Ishikawa (cell line): ENCODE measurements around the gene SPDL1.

Source experiments
- CEBPB ChIP-seq: IDR thresholded peaks from 2 replicates; pipeline ENCODE4 v1.6.1; 2012
- EGR1 ChIP-seq: IDR thresholded peaks from 2 replicates; pipeline ENCODE4 v1.6.1; 2012
- EP300 ChIP-seq: IDR thresholded peaks from 2 replicates; pipeline ENCODE4 v1.6.1; 2012; ENCODE audit warnings: borderline replicate concordance
- FOXM1 ChIP-seq: IDR thresholded peaks from 2 replicates; pipeline ENCODE4 v1.6.1; 2012; ENCODE audit warnings: low read depth, borderline replicate concordance
- NFIC ChIP-seq: IDR thresholded peaks from 2 replicates; pipeline ENCODE4 v1.6.1; 2012
- RAD21 ChIP-seq: IDR thresholded peaks from 2 replicates; pipeline ENCODE4 v1.6.1; 2012; ENCODE audit warnings: low read depth
- TAF1 ChIP-seq: IDR thresholded peaks from 2 replicates; pipeline ENCODE4 v1.6.1; 2012; ENCODE audit warnings: low read depth, mild to moderate bottlenecking
- TCF12 ChIP-seq: IDR thresholded peaks from 2 replicates; pipeline ENCODE4 v1.6.1; 2012; ENCODE audit warnings: low read depth
- TEAD4 ChIP-seq: IDR thresholded peaks from 2 replicates; pipeline ENCODE4 v1.6.1; 2012
- YY1 ChIP-seq: IDR thresholded peaks from 2 replicates; pipeline ENCODE4 v1.6.1; 2012; ENCODE audit warnings: low read depth
- ZBTB7A ChIP-seq: IDR thresholded peaks from 2 replicates; pipeline ENCODE4 v1.6.1; 2012; ENCODE audit warnings: low read depth
- TF ChIP-seq, protein P1 (sequence below): IDR thresholded peaks from 2 replicates; pipeline ENCODE4 v1.6.1; 2012; ENCODE audit warnings: low read depth, mild to moderate bottlenecking
- TF ChIP-seq, protein P2 (sequence below): IDR thresholded peaks from 2 replicates; pipeline ENCODE4 v1.6.1; 2012
- TF ChIP-seq, protein P3 (sequence below): IDR thresholded peaks from 2 replicates; pipeline ENCODE4 v1.6.1; 2012

DNA sequence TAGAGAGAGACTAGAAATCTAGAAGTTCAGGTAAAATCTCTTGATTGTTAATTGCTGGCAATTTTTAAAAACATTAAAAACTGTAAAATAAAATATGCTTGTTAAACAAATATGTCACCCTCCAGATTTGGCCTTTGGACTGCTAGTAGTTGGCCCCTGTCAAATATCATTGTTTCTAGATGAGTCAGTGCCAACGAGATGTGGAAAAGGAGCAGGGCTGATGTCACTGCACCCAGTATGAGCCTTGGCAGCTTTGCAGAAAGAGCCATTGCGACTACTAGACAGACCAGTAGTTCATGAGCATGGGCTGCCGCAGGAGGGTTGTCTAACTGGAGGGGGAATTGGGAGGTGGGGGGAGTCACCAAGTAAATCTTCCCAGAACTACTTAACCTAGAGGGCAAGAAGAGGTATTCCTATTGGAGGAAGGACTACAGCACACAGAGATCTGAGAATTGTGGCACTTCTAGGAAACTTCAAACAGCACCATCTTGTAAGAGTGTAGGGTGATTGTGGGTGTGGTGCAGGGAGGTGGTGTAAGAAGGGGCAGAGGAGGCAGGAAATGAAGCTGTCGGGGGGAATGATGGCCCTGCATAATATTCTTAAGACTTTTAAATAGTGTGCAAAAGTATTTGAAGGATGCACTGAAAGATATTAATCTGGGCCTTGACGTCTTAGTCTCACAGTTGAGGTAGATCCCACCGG, 46.4 kb downstream of the SPDL1 start:
- TF ChIP-seq TCF12, result no peak
- TF ChIP-seq, protein P1, sequence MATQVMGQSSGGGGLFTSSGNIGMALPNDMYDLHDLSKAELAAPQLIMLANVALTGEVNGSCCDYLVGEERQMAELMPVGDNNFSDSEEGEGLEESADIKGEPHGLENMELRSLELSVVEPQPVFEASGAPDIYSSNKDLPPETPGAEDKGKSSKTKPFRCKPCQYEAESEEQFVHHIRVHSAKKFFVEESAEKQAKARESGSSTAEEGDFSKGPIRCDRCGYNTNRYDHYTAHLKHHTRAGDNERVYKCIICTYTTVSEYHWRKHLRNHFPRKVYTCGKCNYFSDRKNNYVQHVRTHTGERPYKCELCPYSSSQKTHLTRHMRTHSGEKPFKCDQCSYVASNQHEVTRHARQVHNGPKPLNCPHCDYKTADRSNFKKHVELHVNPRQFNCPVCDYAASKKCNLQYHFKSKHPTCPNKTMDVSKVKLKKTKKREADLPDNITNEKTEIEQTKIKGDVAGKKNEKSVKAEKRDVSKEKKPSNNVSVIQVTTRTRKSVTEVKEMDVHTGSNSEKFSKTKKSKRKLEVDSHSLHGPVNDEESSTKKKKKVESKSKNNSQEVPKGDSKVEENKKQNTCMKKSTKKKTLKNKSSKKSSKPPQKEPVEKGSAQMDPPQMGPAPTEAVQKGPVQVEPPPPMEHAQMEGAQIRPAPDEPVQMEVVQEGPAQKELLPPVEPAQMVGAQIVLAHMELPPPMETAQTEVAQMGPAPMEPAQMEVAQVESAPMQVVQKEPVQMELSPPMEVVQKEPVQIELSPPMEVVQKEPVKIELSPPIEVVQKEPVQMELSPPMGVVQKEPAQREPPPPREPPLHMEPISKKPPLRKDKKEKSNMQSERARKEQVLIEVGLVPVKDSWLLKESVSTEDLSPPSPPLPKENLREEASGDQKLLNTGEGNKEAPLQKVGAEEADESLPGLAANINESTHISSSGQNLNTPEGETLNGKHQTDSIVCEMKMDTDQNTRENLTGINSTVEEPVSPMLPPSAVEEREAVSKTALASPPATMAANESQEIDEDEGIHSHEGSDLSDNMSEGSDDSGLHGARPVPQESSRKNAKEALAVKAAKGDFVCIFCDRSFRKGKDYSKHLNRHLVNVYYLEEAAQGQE, result no peak
- no peak for TF ChIP-seq FOXM1
- TF ChIP-seq TEAD4, result no peak
- no peak for TF ChIP-seq EP300
- TF ChIP-seq RAD21, result no peak
- no peak for TF ChIP-seq YY1
- TF ChIP-seq EGR1, result no peak
- no peak for TF ChIP-seq TAF1
- no peak for TF ChIP-seq ZBTB7A
- TF ChIP-seq, protein P2, sequence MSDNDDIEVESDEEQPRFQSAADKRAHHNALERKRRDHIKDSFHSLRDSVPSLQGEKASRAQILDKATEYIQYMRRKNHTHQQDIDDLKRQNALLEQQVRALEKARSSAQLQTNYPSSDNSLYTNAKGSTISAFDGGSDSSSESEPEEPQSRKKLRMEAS, result no peak
- TF ChIP-seq CEBPB, result no peak
- no peak for TF ChIP-seq NFIC
- TF ChIP-seq, protein P3, sequence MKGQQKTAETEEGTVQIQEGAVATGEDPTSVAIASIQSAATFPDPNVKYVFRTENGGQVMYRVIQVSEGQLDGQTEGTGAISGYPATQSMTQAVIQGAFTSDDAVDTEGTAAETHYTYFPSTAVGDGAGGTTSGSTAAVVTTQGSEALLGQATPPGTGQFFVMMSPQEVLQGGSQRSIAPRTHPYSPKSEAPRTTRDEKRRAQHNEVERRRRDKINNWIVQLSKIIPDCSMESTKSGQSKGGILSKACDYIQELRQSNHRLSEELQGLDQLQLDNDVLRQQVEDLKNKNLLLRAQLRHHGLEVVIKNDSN, result no peak
